HepG2 (cell line): ENCODE results near the gene DOCK4.

Experiments used
- CTCF ChIP-seq: sonication (generic); formaldehyde crosslinking; IDR thresholded peaks from 2 replicates; pipeline ENCODE4 v1.5.0; 2020; ENCODE audit warnings: mild to moderate bottlenecking, missing genetic modification reagents, moderate library complexity
- GABPA ChIP-seq, 2 experiments: IDR thresholded peaks; 2 replicates each; pipeline ENCODE4 v1.6.1; 2011 to 2016; ENCODE audit warnings: low read depth in 2 of 2, low read length in 1 of 2, missing biosample characterization in 1 of 2, missing genetic modification characterization in 1 of 2
- GFI1 ChIP-seq: sonication (generic); formaldehyde crosslinking; IDR thresholded peaks from 2 replicates; pipeline ENCODE4 v1.5.0; 2020; ENCODE audit warnings: missing genetic modification reagents, mild to moderate bottlenecking, borderline replicate concordance
- IRX3 ChIP-seq: sonication (generic); formaldehyde crosslinking; IDR thresholded peaks from 2 replicates; pipeline ENCODE4 v1.8.1; 2023; ENCODE audit warnings: mild to moderate bottlenecking, low read depth, missing genetic modification reagents, borderline replicate concordance
- KLF6 ChIP-seq: IDR thresholded peaks from 2 replicates; pipeline ENCODE4 v1.8.0; 2016; ENCODE audit warnings: missing biosample characterization, missing genetic modification reagents
- MAFF ChIP-seq: IDR thresholded peaks from 2 replicates; pipeline ENCODE4 v1.6.1; 2011; ENCODE audit warnings: low read depth, low read length, improper control_type of control experiment
- NR2C2 ChIP-seq: sonication (generic); formaldehyde crosslinking; IDR thresholded peaks from 2 replicates; pipeline ENCODE4 v1.4.0; 2020; ENCODE audit warnings: missing genetic modification reagents, mild to moderate bottlenecking, moderate library complexity, borderline replicate concordance
- TBP ChIP-seq: sonication (generic); formaldehyde crosslinking; IDR thresholded peaks from 2 replicates; pipeline ENCODE4 v1.5.0; 2020; ENCODE audit warnings: missing genetic modification reagents
- TP53 ChIP-seq: sonication (generic); formaldehyde crosslinking; conservative IDR thresholded peaks from 2 replicates; pipeline ENCODE4 v1.4.0; 2020; ENCODE audit warnings: missing genetic modification reagents
- ZKSCAN5 ChIP-seq: sonication (generic); formaldehyde crosslinking; IDR thresholded peaks from 2 replicates; pipeline ENCODE4 v1.5.1; 2020; ENCODE audit warnings: mild to moderate bottlenecking, missing genetic modification reagents
- ZNF10 ChIP-seq: sonication (generic); formaldehyde crosslinking; IDR thresholded peaks from 2 replicates; pipeline ENCODE4 v1.4.0; 2020; ENCODE audit warnings: mild to moderate bottlenecking, low read depth, missing genetic modification reagents, borderline replicate concordance
- ZNF124 ChIP-seq: sonication (generic); formaldehyde crosslinking; IDR thresholded peaks from 2 replicates; pipeline ENCODE4 v1.4.0; 2020; ENCODE audit warnings: missing genetic modification reagents
- ZNF350 ChIP-seq: sonication (generic); formaldehyde crosslinking; IDR thresholded peaks from 2 replicates; pipeline ENCODE4 v1.4.0; 2020; ENCODE audit warnings: mild to moderate bottlenecking, low read depth, missing genetic modification reagents, borderline replicate concordance

- TF ChIP-seq ZNF124 (no peak), ZKSCAN5 (CRISPR knock-in tag) (no peak), MAFF (no peak), IRX3 (CRISPR knock-in tag) (no peak), GABPA (IDR thresholded peaks at IDR 0.05; ENCODE audit: low read depth, low read length) (no peak), GABPA (CRISPR knock-in tag; IDR thresholded peaks at IDR 0.05; ENCODE audit: low read depth) (no peak), GFI1 (CRISPR knock-in tag) (no peak), ZNF10 (CRISPR knock-in tag) (no peak), ZNF350 (no peak), TBP (CRISPR knock-in tag) (no peak), TP53 (CRISPR knock-in tag) (no peak), CTCF (CRISPR knock-in tag) (no peak), KLF6 (no peak), NR2C2 (CRISPR knock-in tag) (no peak)
Measured at GRCh38 chr7:112080978-112081377, 125.2 kb downstream of the DOCK4 start.
